Measurements from ENCODE around the gene SYNGR1.

DNA sequence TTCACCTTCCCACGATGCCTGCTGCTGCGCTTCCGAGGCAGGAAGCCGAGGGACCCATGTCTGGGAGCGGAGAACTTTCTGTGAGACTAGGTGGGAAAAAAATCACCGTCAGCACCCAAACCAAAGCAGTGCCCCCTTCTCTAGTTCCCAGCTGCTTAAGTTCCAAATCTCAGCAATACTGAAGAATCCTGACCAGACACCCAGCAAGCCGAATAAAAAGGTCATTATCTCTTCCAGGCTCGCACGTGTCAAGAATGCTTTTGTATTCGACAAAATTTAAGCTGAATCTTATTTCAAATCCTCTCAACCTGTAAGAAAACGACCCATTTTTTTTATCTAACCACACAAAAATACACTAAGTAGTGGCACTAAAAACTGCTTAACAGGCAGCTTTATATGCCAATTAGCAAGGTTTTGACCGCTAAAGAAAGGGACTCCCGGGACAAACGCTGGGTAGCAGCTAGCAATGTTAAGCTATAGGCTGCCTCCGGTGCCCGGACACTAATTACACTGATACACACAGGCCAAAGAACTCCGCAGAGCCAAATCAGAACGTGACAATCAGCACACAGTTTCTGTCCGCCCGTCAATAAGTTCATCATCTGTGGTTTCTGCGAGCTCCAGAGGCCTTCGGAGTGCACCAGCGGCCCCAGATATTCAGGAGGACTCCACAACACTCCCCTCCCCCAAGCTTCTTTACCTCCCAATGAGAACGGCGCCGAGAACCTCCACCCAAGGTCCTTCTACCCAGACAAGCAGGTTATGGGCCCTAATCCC is 31.1 kb upstream of the SYNGR1 start:
- no peak for TF ChIP-seq POLR2A (IDR thresholded peaks at IDR 0.05; ENCODE audit: low read length)
- TF ChIP-seq, protein P1, sequence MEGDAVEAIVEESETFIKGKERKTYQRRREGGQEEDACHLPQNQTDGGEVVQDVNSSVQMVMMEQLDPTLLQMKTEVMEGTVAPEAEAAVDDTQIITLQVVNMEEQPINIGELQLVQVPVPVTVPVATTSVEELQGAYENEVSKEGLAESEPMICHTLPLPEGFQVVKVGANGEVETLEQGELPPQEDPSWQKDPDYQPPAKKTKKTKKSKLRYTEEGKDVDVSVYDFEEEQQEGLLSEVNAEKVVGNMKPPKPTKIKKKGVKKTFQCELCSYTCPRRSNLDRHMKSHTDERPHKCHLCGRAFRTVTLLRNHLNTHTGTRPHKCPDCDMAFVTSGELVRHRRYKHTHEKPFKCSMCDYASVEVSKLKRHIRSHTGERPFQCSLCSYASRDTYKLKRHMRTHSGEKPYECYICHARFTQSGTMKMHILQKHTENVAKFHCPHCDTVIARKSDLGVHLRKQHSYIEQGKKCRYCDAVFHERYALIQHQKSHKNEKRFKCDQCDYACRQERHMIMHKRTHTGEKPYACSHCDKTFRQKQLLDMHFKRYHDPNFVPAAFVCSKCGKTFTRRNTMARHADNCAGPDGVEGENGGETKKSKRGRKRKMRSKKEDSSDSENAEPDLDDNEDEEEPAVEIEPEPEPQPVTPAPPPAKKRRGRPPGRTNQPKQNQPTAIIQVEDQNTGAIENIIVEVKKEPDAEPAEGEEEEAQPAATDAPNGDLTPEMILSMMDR (IDR thresholded peaks at IDR 0.05): no peak

Measured in A549 (cell line).